Measurements from ENCODE around the gene CEMIP2.

Gene CEMIP2

GRCh38 chr9:71755230-71755629 lies 13.1 kb downstream of the CEMIP2 start:
- TF ChIP-seq CTCF (IDR thresholded peaks at IDR 0.05) = no peak

GRCh38 chr9:71754151-71754550 lies 14.2 kb downstream of the CEMIP2 start:
- TF ChIP-seq CTCF (IDR thresholded peaks at IDR 0.05) = no peak

GRCh38 chr9:71752928-71753327 lies 15.4 kb downstream of the CEMIP2 start:
- no peak for TF ChIP-seq CTCF (IDR thresholded peaks at IDR 0.05)

- no peak for TF ChIP-seq CTCF (IDR thresholded peaks at IDR 0.05)
These were observed 16.0 kb downstream of the CEMIP2 start for GRCh38 chr9:71752352-71752751.

GRCh38 chr9:71748280-71748743 lies 20.0 kb downstream of the CEMIP2 start:
- TF ChIP-seq CTCF (IDR thresholded peaks at IDR 0.05) = no peak

GRCh38 chr9:71747576-71747975 lies 20.7 kb downstream of the CEMIP2 start:
- TF ChIP-seq CTCF (IDR thresholded peaks at IDR 0.05) = no peak

- TF ChIP-seq CTCF (IDR thresholded peaks at IDR 0.05) = no peak
These were observed 21.6 kb downstream of the CEMIP2 start for GRCh38 chr9:71746758-71747125.

GRCh38 chr9:71746023-71746757 lies 22.1 kb downstream of the CEMIP2 start:
- TF ChIP-seq CTCF (IDR thresholded peaks at IDR 0.05) = no peak
